Camera-type eye (tissue), 1 donor: ENCODE results near the gene ZNF91. TPM values are rescaled to one million over a fixed set of nuclear protein-coding genes. Genes with fewer than 3 reads are reported as not detected.

Source experiments
- total RNA-seq: library from RNA; depleted of rRNA; stranded (reverse); fragments of >200 nt; gene quantifications from one replicate; pipeline ENCODE4 v1.2.3, GENCODE V29; 2014

ZNF91 gene
- 283 TPM for total RNA-seq

DNA sequence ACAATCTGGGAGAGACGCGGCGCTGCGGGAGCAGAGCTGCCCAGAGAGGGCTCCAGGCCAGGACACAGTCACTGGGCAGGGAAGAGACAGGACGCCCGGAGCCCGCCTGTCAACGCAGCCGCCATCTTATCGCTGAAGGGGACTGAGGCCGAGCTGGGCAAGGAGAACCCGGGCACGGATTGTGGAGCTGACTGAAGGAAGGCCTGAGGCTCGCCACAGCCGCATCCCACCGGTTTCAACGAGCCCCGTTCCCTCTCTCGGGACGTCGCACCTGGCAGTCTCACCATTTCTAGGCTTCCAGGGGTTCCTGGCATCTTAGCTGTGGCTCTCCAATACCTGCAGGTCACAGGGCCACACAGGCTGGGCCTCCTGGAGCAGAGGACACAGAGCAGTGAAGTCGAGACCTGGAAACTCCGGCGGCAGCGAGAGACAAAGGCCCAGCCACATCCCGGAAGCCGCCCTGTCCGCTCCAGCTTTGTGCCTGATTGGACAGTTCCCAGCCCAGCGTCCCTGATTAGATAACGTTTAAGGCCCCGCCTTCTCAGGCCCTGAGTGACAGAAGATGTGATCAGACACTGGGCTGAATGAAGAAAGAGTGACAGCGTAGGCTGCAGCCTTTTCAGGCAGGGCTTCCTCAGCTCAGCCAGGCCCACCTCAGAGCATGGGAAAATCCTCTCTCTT is at the start of gene ZNF91:
Gene ZNF91, minus strand, starts transcription at position 431 of the 681 bp plus-strand sequence. Its CDS starts 117 bp downstream, at position 314.

Other genes starting within 250 kb of the ZNF91 start
- 13.3 TPM for gene ZNF724, start 145.1 kb downstream of the ZNF91 start, total RNA-seq